Measurements from ENCODE around the gene GOLIM4.

GOLIM4 gene

GRCh38 chr3:168051531-168052471 lies 43.9 kb downstream of the GOLIM4 start:
- peak; percentile 59 for FAIRE-seq
- DNase-seq (ENCODE audit: extremely low spot score, insufficient read length, low read depth), result no peak

- FAIRE-seq (no peak), DNase-seq (ENCODE audit: extremely low spot score, insufficient read length, low read depth) (no peak)
Measured at GRCh38 chr3:168051070-168051469, 44.7 kb downstream of the GOLIM4 start.

GRCh38 chr3:168049367-168049974 lies 46.3 kb downstream of the GOLIM4 start:
- FAIRE-seq (no peak), DNase-seq (ENCODE audit: extremely low spot score, insufficient read length, low read depth) (no peak)

GRCh38 chr3:168048414-168049330 lies 47.1 kb downstream of the GOLIM4 start:
- FAIRE-seq, result no peak
- no peak for DNase-seq (ENCODE audit: extremely low spot score, insufficient read length, low read depth)

GRCh38 chr3:168047936-168048335 lies 47.8 kb downstream of the GOLIM4 start:
- DNase-seq (ENCODE audit: extremely low spot score, insufficient read length, low read depth) (no peak), FAIRE-seq (no peak)

- peak; percentile 17 for DNase-seq (ENCODE audit: extremely low spot score, insufficient read length, low read depth)
- FAIRE-seq, result peak; percentile 95
Measured at GRCh38 chr3:168047190-168047795, 48.4 kb downstream of the GOLIM4 start.

GRCh38 chr3:168044049-168044448 lies 51.7 kb downstream of the GOLIM4 start:
- no peak for FAIRE-seq
- DNase-seq (ENCODE audit: extremely low spot score, insufficient read length, low read depth), result no peak

- DNase-seq (ENCODE audit: extremely low spot score, insufficient read length, low read depth), result no peak
- peak; percentile 59 for FAIRE-seq
Measured at GRCh38 chr3:168040607-168041208, 55.0 kb downstream of the GOLIM4 start.

GRCh38 chr3:168037020-168037419 lies 58.7 kb downstream of the GOLIM4 start:
- DNase-seq (ENCODE audit: extremely low spot score, insufficient read length, low read depth) (no peak), FAIRE-seq (no peak)

GRCh38 chr3:168036619-168037018 lies 59.1 kb downstream of the GOLIM4 start:
- no peak for DNase-seq (ENCODE audit: extremely low spot score, insufficient read length, low read depth)
- no peak for FAIRE-seq

GRCh38 chr3:168034152-168034928 lies 61.4 kb downstream of the GOLIM4 start:
- no peak for FAIRE-seq
- DNase-seq (ENCODE audit: extremely low spot score, insufficient read length, low read depth), result no peak

- DNase-seq (ENCODE audit: extremely low spot score, insufficient read length, low read depth), result no peak
- no peak for FAIRE-seq
Measured at GRCh38 chr3:168030577-168030976, 65.1 kb downstream of the GOLIM4 start.

- no peak for DNase-seq (ENCODE audit: extremely low spot score, insufficient read length, low read depth)
- no peak for FAIRE-seq
Measured at GRCh38 chr3:168029705-168030104, 66.0 kb downstream of the GOLIM4 start.

- no peak for FAIRE-seq
- no peak for DNase-seq (ENCODE audit: extremely low spot score, insufficient read length, low read depth)
Measured at GRCh38 chr3:168028086-168028485, 67.6 kb downstream of the GOLIM4 start.

GRCh38 chr3:168026764-168027163 lies 69.0 kb downstream of the GOLIM4 start:
- DNase-seq (ENCODE audit: extremely low spot score, insufficient read length, low read depth) (no peak), FAIRE-seq (no peak)

- FAIRE-seq, result no peak
Measured at GRCh38 chr3:168025076-168025475, 70.6 kb downstream of the GOLIM4 start.

GRCh38 chr3:168024537-168024941 lies 71.2 kb downstream of the GOLIM4 start:
- no peak for FAIRE-seq
- no peak for DNase-seq (ENCODE audit: extremely low spot score, insufficient read length, low read depth)

More at GRCh38 chr3:168025076-168025475, 70.6 kb downstream of the GOLIM4 start:
- DNase-seq (ENCODE audit: extremely low spot score, insufficient read length, low read depth), result no peak

- no peak for DNase-seq (ENCODE audit: extremely low spot score, insufficient read length, low read depth)
- no peak for FAIRE-seq
Measured at GRCh38 chr3:168021737-168022450, 73.8 kb downstream of the GOLIM4 start.

All from GM18507 (cell line).